HG03135 (cell line): ENCODE data around the gene ADARB1.

Source experiments
- ATAC-seq: cut with Tn5 transposase; IDR thresholded peaks from one replicate; pipeline ENCODE4 v1.9.1; 2021; ENCODE audit warnings: mild to moderate bottlenecking, moderate library complexity; ENCODE audit not compliant: unreplicated experiment

Gene ADARB1

DNA sequence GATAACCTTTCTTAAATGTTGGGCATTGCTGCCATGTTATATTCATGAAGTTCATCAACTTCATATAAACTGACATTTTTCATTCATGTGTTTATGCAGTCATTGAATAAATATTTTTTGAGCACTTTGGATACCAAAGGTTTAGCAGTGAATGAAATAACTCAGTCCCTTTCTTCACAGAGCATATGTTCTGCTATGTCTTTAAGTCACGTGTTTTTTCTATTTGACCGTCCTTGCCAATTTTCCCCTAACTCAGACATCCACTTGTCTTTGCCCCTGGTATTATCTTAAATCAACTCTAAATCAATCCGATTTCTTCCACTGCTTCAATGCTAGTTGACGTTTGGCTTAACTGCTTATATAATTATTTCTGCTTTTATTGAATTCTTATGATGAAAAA lies 16.6 kb downstream of the ADARB1 start:
- ATAC-seq = no peak

DNA sequence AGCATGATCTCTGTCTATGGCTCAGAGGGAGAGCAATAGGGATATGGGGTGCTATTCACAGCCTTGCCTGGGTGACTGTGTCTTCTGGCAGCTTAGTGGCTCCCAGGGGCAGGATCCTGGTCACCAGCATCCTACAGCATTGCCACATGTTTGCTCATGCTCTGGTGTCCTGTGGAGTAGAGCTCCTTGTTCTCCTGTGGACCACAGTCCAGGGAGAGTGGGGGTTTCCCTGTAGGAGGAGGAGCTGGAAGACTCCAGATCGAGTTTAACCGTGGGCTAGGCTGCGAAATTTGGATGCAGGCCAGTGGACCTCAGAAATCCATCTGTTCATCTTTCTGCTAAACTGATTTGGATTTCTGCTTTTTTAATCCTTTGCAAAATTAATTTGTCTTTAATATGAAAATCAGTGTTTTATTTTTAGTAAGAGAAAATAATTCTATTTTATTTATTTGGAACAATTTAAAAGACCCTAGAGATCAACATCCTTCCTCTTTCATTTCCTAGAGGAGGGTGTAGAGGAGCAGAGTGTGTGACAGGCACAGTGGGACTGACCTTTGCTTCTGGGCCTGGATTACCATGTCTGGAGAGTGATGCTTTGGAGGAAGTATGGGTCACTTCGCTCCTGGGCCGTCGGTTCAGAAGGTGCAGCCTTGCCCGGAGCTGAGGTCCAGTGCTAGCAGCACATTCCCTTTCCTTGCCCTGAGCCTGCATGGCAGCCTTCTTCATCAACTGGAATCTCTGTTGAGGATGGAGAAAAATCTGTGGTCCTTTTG lies 17.4 kb downstream of the ADARB1 start:
- ATAC-seq = no peak

DNA sequence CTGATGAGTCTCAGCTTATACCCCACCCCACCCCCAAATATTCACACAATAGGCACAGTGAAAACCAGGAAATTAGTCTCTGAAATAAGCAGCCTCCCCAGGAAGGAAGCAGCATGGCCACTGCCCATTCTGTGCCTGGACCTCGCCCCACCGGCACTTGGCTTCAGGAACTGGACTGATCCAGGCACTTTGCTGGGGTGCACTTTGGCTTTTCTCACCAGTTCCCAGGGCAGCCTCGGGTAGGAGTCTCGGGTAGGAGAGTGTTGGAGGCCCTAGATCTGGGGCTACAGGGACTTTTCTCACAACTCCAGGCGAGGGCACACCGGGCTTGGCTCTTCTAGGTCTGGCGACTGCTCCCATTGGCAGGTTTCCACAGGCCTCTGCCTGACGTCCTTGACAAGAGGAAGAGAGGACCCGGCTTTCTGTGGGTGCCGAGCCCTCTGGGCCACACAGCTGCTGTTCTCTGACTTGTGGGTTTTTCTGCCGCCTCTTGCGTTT lies 18.7 kb downstream of the ADARB1 start:
- no peak for ATAC-seq

DNA sequence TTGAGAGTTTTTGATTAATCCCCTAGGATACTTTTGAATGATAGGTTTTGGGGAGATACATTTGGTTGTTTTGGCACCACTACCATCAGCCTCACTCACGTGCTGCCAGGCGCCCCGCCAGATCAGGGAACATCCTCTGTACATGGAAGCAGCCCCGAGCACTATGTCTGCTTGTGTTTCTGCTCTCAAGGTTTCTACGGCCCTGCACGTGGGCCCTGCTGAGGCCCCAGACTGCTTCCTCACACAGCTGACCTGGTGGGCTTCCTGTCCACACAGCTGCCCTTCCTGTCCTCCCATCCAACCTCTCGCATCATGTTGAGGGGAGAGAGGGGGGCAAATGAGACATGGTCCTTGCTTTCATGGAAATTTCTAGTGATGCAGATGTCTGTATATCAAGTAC lies 20.0 kb downstream of the ADARB1 start:
- no peak for ATAC-seq

DNA sequence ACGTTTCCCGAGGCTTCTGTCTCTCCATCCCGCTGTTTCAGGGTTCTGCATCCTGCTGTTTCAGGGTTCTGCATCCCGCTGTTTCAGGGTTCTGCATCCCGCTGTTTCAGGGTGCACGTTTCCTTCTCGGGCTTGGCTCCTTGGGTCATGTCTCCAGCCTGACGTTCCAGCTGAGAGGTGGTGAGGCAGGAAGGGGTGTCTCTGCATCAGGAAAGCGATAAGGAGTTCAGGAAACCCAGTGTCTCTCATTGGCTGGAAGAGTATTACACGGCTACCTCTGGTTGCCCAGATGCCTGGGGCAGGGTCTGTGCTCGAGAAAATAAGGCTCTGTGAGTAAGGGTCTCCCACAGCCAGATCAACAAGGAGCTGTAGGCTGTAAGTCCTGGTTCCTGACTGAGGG lies 21.1 kb downstream of the ADARB1 start:
- ATAC-seq = no peak

DNA sequence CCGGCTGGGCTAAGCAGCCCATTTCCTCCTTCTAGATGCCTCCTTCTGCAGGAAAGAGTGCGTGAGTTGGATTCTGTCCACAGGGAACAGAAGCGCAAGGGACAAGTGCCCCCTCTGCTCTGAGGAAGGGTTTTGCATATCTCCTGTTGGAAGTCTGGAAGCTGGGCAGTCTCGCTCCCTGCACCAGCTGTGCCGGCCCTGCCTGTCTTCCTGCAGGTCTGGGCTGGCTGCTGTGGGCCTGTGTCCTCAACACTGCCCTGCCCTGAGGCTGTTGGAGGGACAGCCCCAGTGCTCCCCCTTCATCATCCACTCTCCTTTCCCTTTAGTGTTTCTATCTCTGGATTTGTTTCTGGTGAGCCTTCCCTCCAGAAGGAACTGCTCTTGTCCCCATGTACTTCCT lies 21.8 kb downstream of the ADARB1 start:
- ATAC-seq = no peak

DNA sequence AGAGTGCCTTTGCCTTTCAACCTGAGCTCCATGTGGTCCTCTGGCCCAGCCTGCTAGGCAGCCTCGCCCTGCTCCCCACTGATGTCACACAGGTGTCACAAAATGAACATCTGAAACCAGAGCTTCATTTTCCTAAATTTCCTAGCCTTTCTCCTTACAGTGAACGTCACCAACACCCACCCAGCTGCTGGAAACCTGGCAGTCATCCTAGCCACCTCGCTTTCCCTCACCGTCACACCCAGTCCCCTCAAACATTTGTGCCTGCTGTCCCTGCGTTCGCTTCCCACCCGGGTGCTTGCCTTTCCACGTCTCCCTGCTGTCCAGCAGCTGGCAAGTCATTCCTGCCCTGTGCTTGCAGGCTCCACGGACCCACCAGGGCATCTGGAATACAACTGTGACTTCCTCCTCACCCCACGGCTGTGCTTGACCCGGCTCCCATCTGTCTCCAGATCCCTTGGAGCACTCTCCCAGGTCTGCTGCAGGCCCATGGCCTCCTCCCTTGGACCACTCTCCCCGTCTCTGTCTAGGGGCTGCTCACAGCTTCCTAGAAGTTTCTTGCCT lies 23.5 kb downstream of the ADARB1 start:
- ATAC-seq = no peak

DNA sequence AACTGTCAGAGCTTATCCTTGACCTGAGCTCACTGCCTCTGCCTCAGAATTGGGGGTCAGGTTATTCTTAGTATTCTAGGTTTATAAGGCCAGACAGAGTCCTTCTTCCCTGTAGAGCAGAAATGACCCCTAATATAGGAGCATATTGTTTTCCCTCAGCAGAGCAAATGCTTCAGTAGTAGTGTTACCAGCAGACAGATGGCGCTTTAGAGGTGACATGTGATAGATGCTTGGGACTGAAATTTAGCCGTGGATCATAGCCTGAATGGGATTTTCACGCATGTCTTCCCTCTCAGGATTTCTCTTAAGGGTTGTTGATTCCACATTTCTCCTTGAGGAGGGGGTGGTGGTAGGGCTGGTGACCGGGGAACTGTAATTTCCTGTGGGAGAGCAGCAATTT lies 24.5 kb downstream of the ADARB1 start:
- ATAC-seq = no peak

DNA sequence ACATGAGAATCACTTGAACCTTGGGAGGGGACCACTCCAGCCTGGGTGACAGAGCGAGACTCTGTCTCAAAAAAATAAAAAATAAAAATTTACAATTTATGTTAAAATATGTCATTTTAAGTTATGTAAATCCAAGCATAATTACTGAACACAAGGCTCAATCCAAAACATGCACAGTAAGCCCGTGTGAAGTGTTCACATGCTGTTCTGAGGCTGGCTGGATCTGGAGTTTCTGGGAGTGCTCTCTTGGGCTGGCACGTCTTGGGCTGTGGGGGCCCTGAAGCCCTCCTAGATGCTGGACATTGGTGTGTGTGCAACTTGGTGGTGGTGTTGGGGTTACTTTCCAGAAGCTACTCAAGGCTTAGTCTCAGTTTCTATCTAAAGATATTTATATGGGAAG lies 25.2 kb downstream of the ADARB1 start:
- no peak for ATAC-seq

DNA sequence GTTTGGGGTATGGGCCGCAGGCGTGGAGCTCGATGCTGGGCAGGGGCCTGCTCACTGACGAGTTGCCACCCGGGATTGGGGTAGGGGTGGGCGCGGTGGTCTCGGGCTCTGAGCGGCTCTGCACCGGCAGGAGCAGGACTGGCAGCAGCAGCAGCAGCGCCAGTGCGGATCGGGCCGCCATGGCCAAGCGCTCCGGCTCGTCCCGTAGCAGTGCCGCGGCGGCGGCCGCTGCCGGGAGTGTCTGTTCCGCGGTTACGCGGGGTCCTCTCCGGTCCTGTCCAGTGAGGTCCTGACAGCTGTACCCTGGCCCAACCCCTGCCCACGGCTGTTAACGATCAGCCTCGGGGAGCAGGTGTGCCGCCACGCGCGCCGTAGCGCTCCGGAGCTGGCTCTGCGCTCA lies 26.5 kb downstream of the ADARB1 start:
- ATAC-seq = no peak

DNA sequence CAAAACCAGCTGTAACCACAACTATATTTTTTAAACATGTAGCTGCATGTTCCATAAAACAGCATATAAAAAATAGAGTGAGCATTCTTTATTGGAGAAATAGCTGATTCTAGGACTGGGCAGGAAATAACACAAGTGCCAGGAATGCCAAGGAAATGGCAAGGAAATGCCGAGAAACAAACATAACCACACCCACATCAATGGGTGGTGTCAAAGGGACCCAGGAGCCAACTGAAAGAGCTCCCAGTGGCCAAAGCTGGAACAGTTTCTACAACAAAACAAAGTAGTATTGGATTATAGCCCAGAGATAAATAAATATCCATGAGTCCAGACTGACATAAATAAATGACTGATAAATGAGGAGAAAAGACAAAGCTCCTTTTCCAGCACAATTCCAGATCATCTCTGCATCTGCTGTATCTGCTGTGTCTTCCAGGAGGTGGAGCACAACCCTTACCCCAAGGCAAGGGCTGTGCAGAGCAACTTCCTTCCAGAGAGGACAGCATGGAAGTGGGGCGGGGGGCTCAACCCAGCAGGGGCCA lies 28.1 kb downstream of the ADARB1 start:
- ATAC-seq = no peak

DNA sequence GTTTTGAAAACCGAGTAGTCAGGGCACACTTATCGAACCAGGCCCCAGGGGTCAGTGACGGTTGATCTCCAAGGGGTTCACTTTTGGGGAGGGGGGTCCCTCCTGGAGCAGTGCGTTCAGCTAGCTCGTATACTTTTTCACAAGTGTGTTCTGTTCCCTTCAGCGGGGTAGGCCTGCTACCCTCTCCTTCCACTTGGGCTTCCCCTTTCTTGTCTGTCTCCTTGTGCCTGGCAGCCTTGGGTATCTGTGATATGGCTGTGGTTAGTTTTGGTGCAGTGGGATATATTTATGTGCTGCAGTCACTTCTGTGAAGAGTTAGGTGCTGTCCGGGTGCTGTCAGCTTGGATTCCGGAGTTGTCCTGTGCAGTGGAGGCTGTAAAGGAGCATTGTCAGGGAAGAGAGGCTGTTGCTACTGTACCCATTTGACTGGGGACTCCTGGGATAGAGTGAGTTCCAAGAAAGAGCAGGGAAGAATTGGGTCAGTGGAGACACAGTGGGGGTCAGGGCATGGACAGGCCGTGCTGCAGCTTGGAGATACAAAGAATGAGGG lies 29.7 kb downstream of the ADARB1 start:
- ATAC-seq = no peak

DNA sequence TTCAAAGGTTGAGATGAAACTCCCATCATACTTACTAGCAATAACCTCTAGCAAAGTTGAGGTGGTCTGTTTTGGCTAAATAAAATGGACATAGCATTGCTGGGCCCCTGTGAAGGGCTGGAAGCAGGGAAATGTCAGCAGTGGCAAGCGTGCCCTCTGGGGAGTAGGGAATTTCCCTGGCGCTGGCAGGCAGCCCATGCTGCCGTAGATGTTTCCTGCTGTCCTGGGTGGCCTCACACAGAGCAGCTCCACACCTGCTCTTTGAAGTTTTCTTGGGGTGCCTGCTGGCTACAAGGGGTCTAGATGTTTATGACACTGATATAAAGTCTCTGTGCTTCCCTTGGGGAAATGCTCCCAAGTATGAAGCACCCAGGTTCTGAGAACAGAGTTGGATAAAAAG lies 30.2 kb downstream of the ADARB1 start:
- ATAC-seq = no peak

DNA sequence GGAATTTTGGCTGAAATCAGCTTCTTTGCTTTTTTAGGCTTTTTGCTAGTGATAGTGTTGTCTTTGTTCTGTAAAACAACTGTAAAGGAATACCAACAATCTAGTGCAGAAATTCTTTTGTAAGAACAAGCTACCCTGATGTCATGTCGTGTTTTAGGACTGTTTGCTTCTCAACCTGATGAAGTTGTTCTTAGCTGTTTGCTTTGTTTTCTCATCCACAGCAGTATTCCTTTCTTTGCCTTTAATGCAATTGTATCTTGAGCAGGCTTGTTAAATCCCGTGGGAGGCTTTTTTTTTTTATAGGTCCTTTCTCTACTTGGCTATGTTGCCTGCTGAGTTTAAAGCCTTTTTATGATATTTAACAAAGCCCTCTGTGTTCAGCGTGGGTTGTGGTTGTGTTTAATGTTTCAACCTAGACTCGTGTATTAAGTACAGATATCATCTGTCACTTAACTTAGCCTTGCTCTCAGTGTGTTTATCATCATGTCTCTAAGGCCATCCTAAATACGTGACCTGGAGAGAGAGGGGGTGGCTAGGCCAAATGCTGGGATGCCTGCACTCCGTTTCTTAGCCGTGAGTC lies 31.6 kb downstream of the ADARB1 start:
- no peak for ATAC-seq

DNA sequence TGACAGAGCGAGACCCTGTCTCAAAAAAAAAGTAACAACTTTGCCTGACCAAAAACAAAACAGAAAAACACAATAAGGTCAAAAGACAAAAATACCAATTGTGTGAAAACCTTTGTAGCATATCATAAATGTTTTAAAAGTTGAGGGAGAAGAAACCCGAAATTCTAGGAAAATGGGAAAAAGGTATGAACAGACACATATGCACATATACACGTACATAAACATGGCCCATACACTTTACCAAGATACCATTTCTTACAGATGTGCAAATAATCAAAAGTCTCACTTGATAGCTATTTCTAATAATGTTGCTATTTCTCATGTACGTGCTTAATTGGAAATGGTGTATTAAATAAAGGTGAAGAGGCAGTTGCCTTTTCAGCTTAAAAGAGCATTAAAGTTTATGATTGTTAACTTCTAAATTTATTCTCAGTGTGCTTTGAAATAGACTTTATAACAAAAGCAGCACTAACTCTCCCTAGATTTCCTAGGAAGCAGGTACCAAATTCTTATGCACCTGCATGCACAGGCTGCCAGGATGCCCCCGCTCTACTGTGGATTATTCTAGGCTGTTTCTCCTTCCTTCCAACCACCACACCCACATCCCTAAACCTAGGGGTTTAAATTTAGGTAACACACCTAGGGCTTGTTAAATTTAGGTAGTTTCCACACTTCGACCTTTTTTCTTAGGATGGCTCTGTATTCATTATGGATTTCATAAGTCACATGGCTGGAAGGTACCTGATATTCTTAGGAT lies 33.8 kb downstream of the ADARB1 start:
- no peak for ATAC-seq

DNA sequence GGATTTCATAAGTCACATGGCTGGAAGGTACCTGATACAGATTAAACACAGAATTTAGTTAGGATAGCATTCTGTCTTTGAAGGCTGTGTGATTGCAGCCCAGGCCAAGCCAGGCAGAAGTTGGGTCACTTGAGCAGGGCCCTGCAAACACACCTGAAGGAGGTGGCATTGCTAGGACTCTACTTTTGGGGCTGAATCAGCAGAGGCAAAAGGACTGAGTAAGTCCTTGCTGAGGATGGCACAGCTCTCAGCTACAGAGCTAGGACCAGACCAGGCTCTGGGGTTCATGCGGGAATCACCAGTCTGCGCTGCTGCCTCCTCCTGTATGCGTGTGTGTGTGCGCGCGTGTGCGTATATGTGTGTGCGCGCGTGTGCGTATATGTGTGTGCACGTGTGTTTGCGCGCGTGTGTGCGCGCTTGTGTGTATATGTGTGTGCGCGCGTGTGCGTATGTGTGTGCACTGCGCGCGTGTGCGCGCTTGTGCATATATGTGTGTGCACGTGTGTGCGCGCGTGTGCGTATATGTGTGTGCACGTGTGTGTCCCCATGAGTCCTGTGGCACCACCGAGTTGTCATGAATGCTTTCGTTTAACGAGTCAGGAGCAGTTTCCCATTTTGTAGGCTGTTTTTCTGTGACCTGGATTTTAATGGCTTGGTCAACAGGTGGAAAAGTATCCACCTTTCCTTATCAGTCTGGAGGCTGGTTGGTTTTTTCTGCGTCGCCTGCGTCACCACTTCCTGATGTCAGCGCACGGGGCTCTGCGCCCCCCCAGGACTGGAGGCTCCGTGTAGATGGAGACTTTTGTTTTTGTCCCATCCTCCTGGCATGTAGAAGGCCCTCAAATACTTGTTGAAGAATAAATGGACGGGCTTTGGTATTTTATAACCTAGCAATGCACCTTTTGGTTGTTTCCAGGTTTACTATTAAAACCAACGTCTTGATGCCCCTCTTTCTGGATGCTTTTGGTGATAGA lies 34.7 kb downstream of the ADARB1 start:
- ATAC-seq = peak; percentile 7

DNA sequence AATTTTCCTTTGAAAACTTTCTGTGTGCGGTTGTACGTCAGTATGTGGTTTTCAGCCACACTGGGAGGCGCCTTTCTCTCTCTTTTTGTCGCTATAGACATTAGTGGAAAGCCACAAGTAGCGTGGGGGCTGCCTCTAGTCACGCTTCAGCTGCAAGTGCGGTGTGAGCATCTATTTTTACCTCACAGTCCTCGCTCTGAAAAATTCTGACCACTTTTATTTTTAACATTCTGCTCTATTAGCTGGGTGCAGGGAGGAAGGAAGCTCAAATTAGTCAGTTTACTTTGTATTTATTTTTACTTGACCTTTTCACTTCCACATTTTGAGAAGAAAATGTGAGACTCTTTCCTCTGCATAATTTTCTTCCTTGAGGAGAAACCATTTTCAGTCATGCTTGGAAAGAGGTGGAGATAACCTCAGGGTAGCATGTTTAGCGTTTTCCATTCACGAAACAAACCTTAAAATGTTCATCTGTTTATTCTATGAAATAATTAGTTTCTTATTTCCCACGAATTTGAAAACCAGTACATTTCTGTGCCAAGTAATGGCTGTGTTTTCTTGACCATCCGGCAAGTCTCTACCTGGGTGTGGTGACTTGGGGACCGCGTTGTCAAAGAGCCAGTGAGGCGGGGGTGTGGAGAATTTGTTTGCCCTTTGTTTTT lies 35.6 kb downstream of the ADARB1 start:
- ATAC-seq = peak; percentile 71

DNA sequence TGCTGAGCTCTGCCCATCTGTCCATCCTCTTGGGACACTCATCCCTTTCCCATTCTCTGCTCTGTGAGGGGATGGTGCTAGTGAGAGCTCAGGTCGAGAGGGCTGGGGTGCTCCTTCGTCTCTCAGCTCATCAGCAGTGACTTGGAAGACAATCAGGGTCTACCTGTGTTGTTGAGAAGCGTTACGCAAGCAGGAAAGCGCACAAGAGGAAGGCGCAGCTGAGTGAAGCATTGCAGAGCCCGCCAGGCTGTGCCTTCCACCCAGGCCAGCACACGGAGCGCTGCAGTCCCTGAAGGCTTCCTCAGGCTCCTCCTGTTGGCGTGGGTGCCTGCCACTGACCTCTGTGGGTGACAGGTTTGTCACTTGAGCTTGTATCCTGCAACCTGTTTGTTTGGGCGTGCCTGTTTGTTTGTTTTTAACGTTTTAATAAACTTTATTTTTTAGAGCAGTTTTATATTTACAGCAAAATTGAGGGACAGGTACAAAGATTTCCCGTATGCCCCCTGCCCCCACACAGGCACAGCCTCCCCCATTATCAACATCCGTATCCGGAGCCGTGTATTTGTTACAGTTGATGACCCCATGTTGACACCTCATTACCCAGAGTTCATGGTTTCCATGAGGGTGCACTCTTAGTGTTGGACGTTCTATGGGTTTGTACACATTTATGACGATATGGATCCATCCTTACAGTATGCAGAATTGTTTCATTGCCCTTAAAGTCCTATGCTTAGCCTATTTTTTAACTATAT lies 36.7 kb downstream of the ADARB1 start:
- no peak for ATAC-seq

DNA sequence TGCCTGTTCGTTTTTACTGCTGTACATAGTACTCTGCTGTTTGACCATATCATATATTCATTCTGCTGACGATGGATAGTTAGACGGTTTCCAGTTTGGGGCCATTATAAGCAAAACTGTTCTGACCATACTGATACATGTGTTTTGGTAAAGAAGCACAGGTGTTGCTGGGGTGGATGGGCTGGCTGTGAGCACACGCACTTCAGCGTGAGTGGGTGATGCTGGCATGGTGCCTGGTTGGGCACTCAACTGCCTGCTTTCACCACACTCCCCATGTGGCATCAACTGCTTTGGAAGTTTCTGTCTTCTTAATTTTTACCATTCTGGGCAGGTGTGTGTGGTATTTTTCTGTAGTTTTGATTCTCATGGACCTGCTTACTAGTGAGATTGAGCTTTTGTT lies 37.3 kb downstream of the ADARB1 start:
- no peak for ATAC-seq
